COR-L47 (cell line): ENCODE measurements around the gene WEE1.
A peak's percentile ranks its signal among the peaks of the same experiment; 100 is the strongest.

ENCODE experiments used
- DNase-seq: peaks from one replicate; lab custom pipeline; 2025; lab: John Stamatoyannopoulos, UW

WEE1 gene

GRCh38 chr11:9566561-9567063 is 6.9 kb upstream of the WEE1 start:
- no peak for DNase-seq

- DNase-seq = no peak
Measured at GRCh38 chr11:9567401-9567800, 6.1 kb upstream of the WEE1 start.

- DNase-seq = no peak
Measured at GRCh38 chr11:9568161-9568853, 5.2 kb upstream of the WEE1 start.

- peak; percentile 13 for DNase-seq
Measured at GRCh38 chr11:9568854-9569587, 4.4 kb upstream of the WEE1 start.

GRCh38 chr11:9569588-9570164 is 3.8 kb upstream of the WEE1 start:
- no peak for DNase-seq

GRCh38 chr11:9570313-9571025 is 3.0 kb upstream of the WEE1 start:
- no peak for DNase-seq

GRCh38 chr11:9571071-9571762 is 2.3 kb upstream of the WEE1 start:
- DNase-seq = no peak

GRCh38 chr11:9571763-9572115 is 1.7 kb upstream of the WEE1 start:
- no peak for DNase-seq

- no peak for DNase-seq
Measured at GRCh38 chr11:9573775-9574621, 528 bp downstream of the WEE1 start.

- no peak for DNase-seq
Measured at GRCh38 chr11:9574622-9575259, 1.3 kb downstream of the WEE1 start.

- DNase-seq = peak; percentile 47
Measured at GRCh38 chr11:9575260-9576240, 2.1 kb downstream of the WEE1 start.

GRCh38 chr11:9576701-9577381 is 3.4 kb downstream of the WEE1 start:
- DNase-seq = no peak

GRCh38 chr11:9577556-9577955 is 4.1 kb downstream of the WEE1 start:
- DNase-seq = no peak

- no peak for DNase-seq
Measured at GRCh38 chr11:9580894-9581293, 7.4 kb downstream of the WEE1 start.

GRCh38 chr11:9581556-9582161 is 8.2 kb downstream of the WEE1 start:
- DNase-seq = no peak

- DNase-seq = no peak
Measured at GRCh38 chr11:9590717-9591116, 17.2 kb downstream of the WEE1 start.

GRCh38 chr11:9594267-9595046 is 21.0 kb downstream of the WEE1 start:
- DNase-seq = no peak
